Right kidney (tissue), 1 donor: ENCODE results near the gene ZNF689.
"Not testable (repeated sequence)": the region's sequence is repeated elsewhere in the genome, so short reads cannot be mapped to it uniquely, and the experiment has no call there.

Source experiments
- DNase-seq: peaks from one replicate; pipeline ENCODE4 v3.0.0-alpha.2; 2016

ZNF689 gene

DNA sequence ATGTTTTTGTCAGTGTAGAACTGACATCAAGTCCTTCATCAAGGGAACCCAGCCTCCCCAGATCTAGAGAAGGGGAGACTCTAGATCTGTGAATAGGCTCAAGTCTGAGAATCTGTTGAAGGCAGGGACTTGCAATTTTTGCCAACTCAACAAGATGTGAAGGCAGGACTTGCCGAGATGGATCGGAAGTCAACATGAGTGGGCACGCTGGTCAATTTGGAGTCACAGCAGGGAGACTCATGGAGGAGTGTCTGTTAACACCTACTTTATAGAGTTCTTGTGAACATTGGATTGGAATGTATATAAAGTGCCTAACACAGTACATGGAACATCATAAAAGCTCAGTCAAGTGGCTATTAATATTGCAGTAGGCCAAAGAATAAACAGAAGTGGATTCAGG lies 10.0 kb downstream of the ZNF689 start:
- DNase-seq, result no peak

DNA sequence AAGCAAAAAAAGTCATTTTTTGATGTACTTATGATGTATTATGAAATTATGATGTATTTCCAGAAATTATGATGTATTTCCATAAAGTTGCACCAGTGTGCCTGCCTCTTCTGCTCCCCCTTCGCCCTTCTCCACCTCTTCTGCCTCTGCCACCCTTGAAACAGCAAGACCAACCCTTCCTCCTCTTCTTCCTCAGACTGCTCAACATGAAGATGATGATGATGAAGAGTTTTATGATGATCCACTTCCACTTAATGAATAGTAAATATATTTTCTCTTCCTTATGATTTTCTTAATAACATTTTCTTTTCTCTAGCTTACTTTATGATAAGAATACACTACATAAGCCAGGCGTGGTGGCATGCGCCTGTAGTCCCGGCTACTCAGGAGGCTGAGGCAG lies 17.3 kb downstream of the ZNF689 start:
- DNase-seq, result no peak

DNA sequence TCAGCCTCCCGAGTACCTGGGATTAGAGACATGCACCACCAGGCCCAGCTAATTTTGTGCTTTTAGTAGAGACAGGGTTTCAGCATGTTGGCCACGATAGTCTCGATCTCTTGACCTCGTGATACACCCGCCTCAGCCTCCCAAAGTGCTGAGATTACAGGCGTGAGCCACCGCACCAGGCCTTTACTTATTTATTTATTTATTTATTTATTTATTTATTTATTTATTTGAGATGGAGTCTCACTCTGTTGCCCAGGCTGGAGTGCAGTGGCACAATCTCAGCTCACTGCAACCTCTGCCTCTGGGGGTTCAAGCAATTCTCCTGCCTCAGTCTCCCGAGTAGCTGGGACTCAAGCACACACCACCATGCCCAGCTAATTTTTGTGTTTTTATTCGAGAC lies 19.3 kb downstream of the ZNF689 start:
- not testable (repeated sequence) for DNase-seq

- not testable (repeated sequence) for DNase-seq
Observed at GRCh38 chr16:30589582-30589981, 20.6 kb downstream of the ZNF689 start.

DNA sequence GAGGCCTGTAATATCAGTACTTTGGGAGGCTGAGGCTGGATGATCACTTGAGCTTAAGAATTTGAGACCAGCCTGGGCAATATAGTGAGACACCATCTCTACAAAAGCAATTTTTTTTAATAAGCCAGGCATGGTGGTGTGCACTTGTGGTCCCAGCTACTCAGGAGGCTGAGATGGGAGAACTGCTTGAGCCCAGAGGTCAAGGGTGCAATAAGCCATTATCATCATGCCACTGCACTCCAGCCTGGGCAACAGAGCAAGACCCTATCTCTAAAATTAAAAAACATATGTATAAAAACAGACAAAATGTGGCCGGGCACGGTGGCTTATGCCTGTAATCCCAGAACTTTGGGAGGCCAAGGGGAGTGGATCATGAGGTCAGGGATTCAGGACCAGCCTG lies 21.5 kb downstream of the ZNF689 start:
- DNase-seq, result no peak

- DNase-seq, result peak; percentile 96
Observed at GRCh38 chr16:30585400-30586191, 24.6 kb downstream of the ZNF689 start, which contains the start of gene ZNF785. ZNF785 (minus strand) TSS chr16:30585697; CDS start chr16:30585611, 86 bp downstream.

GRCh38 chr16:30585022-30585399 lies 25.2 kb downstream of the ZNF689 start:
- no peak for DNase-seq

GRCh38 chr16:30582611-30583340 lies 27.4 kb downstream of the ZNF689 start:
- no peak for DNase-seq

DNA sequence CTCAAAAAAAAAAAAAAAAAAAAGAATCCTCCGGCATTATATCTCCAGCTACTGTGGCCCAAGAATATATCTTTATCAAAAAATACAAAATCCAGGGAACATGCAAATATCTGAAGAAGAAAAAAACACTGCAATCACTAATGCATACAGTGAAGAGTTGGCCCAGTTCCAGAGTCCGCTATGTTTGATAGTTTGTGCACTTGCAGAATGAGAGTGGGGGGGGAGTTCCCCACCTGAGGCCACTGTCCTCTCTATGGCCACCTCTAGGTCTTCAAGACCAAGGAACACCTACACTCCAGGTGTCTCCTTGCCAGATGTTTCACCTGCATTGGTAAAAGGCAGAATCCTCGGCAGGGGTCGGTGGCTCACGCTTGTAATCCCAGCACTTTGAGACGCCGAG lies 28.7 kb downstream of the ZNF689 start:
- no peak for DNase-seq

GRCh38 chr16:30574678-30575077 lies 35.5 kb downstream of the ZNF689 start:
- DNase-seq, result no peak

DNA sequence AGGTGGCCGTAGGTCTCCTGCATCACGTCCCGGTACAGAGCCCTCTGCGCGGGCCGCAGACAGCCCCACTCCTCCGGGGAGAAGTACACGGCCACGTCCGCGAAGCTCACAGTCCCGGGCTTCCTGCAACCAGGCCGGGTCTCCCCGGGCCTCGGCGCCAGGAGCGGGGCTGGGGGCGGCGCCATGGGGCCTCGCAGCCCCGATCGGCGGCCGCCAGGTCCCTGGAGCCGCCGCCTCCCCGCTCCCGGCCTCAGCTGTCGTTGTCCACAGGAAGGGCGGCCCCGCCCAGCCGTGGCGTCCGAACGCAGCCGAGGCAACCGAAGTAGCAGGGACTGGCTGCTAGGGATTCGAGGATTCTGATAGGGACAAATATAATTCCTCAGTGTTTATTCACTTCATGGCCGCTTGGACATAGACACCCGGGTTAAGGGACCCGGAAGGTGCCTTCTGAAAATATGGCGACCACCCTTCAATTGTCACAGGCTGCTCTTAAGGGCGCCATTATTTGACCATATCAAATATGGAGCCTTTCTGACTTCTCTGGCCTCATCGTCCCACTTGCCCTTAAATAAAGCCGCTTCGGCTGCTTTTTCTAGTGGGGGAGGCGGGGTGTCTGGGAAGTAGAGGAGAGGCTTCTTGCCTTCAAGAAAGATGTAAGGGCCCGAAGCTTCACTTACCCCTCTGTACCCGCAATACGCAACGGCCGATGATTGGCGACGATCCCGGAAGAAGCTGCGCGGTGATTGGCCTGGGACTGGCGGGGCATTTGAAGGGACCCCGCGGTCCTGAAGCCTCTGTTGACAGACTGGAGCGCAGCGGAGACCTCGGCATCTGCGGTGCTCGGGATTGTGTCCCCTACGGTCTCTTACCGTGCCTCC lies 38.5 kb downstream of the ZNF689 start, which contains the start of gene ZNF688:
TSS of gene ZNF688 (minus strand) at position 270 of the 878 bp plus-strand sequence. CDS start at position 185, 85 bp downstream.
- DNase-seq, result peak; percentile 99

GRCh38 chr16:30570636-30571444 lies 39.3 kb downstream of the ZNF689 start:
- no peak for DNase-seq

DNA sequence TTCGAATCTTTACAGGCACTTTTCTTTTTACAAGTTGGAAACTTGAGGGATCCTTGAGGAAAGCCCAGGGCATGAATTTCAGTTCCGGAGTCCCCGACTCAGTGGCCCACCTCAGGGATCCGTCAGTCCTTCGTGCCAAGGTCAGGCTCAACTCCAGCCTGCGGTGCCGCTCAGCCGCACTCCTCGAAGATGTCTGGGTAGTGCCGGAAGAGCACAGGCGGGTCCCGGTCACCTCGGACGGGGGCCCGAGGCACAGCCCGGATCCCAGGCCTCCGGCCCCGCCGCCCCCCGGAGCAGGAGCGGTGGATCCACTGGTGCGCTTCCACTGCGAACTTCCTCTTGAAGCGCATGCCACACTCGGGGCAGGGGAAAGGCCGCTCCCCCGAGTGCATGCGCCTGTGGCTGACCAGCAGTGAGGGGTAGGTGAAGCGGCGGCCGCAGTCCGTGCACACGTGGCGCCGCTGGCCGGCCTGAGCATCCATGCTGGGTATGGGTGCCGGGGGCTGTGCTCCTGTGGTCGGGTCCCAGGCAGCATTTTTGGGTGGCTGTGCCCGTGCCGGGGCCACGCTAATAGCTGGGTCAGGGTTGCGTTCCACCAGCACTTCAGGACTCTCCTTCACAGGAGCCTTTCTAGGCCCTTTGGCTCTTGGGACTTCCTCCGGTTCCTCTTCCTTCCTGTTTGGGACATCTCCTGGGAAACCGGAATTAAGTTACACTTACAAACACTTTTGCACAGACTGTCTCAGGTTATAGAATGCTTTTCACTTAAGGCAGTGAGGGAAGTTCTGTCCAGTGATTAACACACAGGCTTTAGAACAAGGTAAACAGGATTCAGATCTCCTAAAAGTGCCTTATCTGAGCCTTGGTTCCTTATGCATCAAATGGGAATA lies 40.2 kb downstream of the ZNF689 start:
- peak; percentile 27 for DNase-seq

GRCh38 chr16:30569281-30569680 lies 40.9 kb downstream of the ZNF689 start:
- no peak for DNase-seq

- DNase-seq, result no peak
Observed at GRCh38 chr16:30567991-30568638, 42.1 kb downstream of the ZNF689 start.

DNA sequence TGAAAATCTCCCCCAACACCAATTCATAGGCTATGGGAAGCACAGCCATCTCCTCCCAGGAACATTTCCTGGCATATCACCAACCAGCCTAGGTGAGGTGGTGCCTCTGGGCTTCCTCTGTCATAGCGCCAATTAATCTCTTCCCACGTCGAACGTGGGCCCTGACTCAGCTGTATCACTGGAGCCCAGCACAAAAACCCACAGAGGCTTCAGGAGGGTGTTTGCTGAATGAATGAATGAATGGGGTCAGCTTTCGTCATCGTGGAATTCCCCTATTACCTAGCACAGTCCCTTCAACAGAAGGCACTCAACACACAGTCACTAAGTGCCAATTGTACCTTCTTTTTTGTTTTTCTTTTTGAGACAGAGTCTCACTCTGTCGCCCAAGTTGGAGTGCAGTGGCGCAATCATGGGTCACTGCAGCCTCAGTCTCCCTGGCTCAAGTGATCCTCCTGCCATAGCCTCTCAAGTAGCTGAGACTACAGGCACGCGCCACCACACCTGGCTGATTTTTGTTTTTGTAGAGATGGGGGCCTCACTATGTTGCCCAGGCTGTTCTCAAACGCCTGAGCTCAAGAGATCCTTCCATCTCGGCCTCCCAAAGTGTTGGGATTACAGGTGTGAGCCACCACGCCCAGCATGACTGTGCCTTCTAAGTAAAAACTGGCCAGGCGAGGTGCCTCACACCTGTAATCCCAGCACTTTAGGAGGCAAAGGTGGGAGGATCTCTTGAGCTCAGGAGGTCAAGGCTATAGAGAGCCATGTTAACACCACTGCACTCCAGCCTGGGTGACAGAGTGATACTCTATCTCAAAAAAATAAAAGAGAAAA lies 42.8 kb downstream of the ZNF689 start:
- no peak for DNase-seq

DNA sequence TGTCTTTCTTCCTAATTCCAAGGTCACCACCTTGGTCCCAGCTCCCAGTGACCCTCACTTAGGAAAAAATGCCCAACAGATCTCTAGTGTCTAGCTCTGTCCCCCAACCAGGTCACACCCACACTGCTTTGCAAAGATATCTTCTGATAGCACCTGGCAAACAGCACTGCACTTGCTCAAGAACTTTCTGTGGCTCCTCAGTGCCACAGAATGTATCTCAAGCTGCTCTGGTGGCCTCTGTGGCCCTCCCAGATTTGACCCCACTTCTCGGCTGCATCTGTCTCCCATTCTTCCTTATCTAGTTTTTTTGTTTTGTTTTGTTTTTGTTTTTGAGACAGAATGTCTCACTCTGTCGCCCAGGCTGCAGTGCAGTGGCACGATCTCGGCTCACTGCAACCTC lies 43.7 kb downstream of the ZNF689 start:
- DNase-seq, result no peak

DNA sequence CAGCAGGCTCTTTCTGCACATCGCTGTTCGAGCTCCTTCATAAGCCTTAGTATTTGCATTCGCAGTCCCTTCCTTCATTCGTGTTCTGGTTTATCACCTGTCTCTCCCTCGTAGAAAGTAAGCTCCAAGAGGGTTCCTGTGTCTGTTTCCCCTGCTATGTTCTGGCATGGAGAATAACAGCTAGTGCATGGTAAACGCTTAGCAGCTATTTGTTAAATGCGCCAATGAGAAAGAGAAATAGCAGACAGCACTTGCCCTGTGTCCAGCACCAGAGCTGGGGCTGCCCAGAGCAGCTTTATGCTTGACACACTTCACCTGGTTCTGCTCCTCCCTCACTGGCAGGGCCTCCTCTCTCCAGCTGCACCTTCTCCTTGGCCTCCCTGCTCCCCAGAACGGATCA lies 44.2 kb downstream of the ZNF689 start:
- DNase-seq, result no peak

- no peak for DNase-seq
Observed at GRCh38 chr16:30565526-30565925, 44.7 kb downstream of the ZNF689 start.
